Neural crest cell (in vitro differentiated cells): Measurements from ENCODE around the gene ZNF750. TPM values are rescaled to one million over a fixed set of nuclear protein-coding genes. Genes with fewer than 3 reads are reported as not detected.

Experiments
- DNase-seq: peaks from one replicate; pipeline ENCODE4 v3.0.0; 2021; ENCODE audit warnings: low read depth, mixed read lengths, low spot score
- H3K27ac Mint-ChIP-seq: one replicate; pipeline ENCODE4 v1.8.0; 2021; ENCODE audit warnings: mild to moderate bottlenecking, mixed read lengths; ENCODE audit not compliant: unreplicated experiment
- H3K27me3 Mint-ChIP-seq: 2 replicates; pipeline ENCODE4 v1.8.0; 2021; ENCODE audit warnings: low read depth, mild to moderate bottlenecking, mixed read lengths
- H3K36me3 Mint-ChIP-seq: 2 replicates; pipeline ENCODE4 v1.8.0; 2021; ENCODE audit warnings: low read depth, mild to moderate bottlenecking, mixed read lengths
- H3K4me1 Mint-ChIP-seq: 2 replicates; pipeline ENCODE4 v1.8.0; 2021; ENCODE audit warnings: mixed read lengths
- H3K4me3 Mint-ChIP-seq: one replicate; pipeline ENCODE4 v1.8.0; 2021; ENCODE audit warnings: mild to moderate bottlenecking, mixed read lengths
- H3K9me3 Mint-ChIP-seq: 2 replicates; pipeline ENCODE4 v1.8.0; 2021; ENCODE audit warnings: mixed read lengths
- total RNA-seq: library from RNA; stranded (reverse); gene quantifications from 2 replicates; pipeline ENCODE4 v1.2.1, GENCODE V29; 2021
- TF ChIP-seq, protein P1 (sequence below): fragments of 200-600 bp; sonication (generic); conservative IDR thresholded peaks from 2 replicates; pipeline ENCODE4 v1.5.0; 2021; ENCODE audit warnings: antibody characterized with exemption, mild to moderate bottlenecking

Gene ZNF750
- total RNA-seq, 1 donor from 2014 or later = not detected

GRCh38 chr17:82832411-82832810 is 7.4 kb downstream of the ZNF750 start:
- peaks cover 8% of the 10 kb centered on the region for H3K9me3 Mint-ChIP-seq
- no peak overlapping the region for H3K4me3 Mint-ChIP-seq
- TF ChIP-seq, protein P1, sequence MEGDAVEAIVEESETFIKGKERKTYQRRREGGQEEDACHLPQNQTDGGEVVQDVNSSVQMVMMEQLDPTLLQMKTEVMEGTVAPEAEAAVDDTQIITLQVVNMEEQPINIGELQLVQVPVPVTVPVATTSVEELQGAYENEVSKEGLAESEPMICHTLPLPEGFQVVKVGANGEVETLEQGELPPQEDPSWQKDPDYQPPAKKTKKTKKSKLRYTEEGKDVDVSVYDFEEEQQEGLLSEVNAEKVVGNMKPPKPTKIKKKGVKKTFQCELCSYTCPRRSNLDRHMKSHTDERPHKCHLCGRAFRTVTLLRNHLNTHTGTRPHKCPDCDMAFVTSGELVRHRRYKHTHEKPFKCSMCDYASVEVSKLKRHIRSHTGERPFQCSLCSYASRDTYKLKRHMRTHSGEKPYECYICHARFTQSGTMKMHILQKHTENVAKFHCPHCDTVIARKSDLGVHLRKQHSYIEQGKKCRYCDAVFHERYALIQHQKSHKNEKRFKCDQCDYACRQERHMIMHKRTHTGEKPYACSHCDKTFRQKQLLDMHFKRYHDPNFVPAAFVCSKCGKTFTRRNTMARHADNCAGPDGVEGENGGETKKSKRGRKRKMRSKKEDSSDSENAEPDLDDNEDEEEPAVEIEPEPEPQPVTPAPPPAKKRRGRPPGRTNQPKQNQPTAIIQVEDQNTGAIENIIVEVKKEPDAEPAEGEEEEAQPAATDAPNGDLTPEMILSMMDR = no peak
- no peak for DNase-seq
- peaks cover 8% of the 10 kb centered on the region for H3K4me1 Mint-ChIP-seq
- peaks cover 19% of the 10 kb centered on the region for H3K36me3 Mint-ChIP-seq
- no peaks in the 10 kb centered on the region for H3K27me3 Mint-ChIP-seq
- peak overlapping the region; percentile 83 for H3K27ac Mint-ChIP-seq

GRCh38 chr17:82831818-82832200 is 8.0 kb downstream of the ZNF750 start:
- no peak for DNase-seq
- Mint-ChIP-seq H3K27ac (no peak overlapping the region), H3K27me3 (no peaks in the 10 kb centered on the region), H3K4me3 (no peak overlapping the region), H3K9me3 (peaks cover 8% of the 10 kb centered on the region), H3K4me1 (peaks cover 2% of the 10 kb centered on the region), H3K36me3 (peaks cover 23% of the 10 kb centered on the region)
- TF ChIP-seq, protein P1 = no peak

GRCh38 chr17:82831041-82831817 is 8.6 kb downstream of the ZNF750 start:
- TF ChIP-seq, protein P1 = no peak
- no peaks in the 10 kb centered on the region for H3K4me1 Mint-ChIP-seq
- H3K27me3 Mint-ChIP-seq = no peaks in the 10 kb centered on the region
- peaks cover 8% of the 10 kb centered on the region for H3K9me3 Mint-ChIP-seq
- peaks cover 23% of the 10 kb centered on the region for H3K36me3 Mint-ChIP-seq
- DNase-seq = no peak
- H3K4me3 Mint-ChIP-seq = no peak overlapping the region
- H3K27ac Mint-ChIP-seq = no peak overlapping the region

GRCh38 chr17:82830249-82830661 is 9.6 kb downstream of the ZNF750 start:
- no peak for DNase-seq
- peak overlapping the region; percentile 71 for H3K27ac Mint-ChIP-seq
- H3K4me1 Mint-ChIP-seq = no peaks in the 10 kb centered on the region
- H3K9me3 Mint-ChIP-seq = peaks cover 8% of the 10 kb centered on the region
- TF ChIP-seq, protein P1 = no peak
- peaks cover 23% of the 10 kb centered on the region for H3K36me3 Mint-ChIP-seq
- H3K4me3 Mint-ChIP-seq = no peak overlapping the region
- H3K27me3 Mint-ChIP-seq = no peaks in the 10 kb centered on the region

- Mint-ChIP-seq H3K27me3 (no peaks in the 10 kb centered on the region), H3K9me3 (peaks cover 8% of the 10 kb centered on the region), H3K36me3 (peaks cover 23% of the 10 kb centered on the region), H3K4me3 (no peak overlapping the region), H3K27ac (no peak overlapping the region), H3K4me1 (no peaks in the 10 kb centered on the region)
- no peak for DNase-seq
- TF ChIP-seq, protein P1 = no peak
Observed at GRCh38 chr17:82828875-82829487, 10.8 kb downstream of the ZNF750 start.
